Large intestine (tissue), 12 donors: ENCODE data around the gene LGSN. TPM values are rescaled to one million over a fixed set of nuclear protein-coding genes. Genes with fewer than 3 reads are reported as not detected.
"Not testable (repeated sequence)": the region's sequence is repeated elsewhere in the genome, so short reads cannot be mapped to it uniquely, and the experiment has no call there.

Experiments used
- DNase-seq, 2 donors: peaks; one replicate each; pipeline versions ENCODE4 v3.0.0 to v3.0.0-alpha.2; 2013
- H3K27ac ChIP-seq: one replicate; pipeline ENCODE4 v1.5.1; 2013; ENCODE audit warnings: low read length
- H3K27me3 ChIP-seq: 2 replicates; pipeline ENCODE4 v1.6.1; 2013; ENCODE audit warnings: low read length; ENCODE audit not compliant: control insufficient read depth, insufficient read depth
- H3K36me3 ChIP-seq: 2 replicates; pipeline ENCODE4 v1.6.1; 2013; ENCODE audit warnings: low read length; ENCODE audit not compliant: control insufficient read depth, insufficient read depth
- H3K4me1 ChIP-seq: one replicate; pipeline ENCODE4 v1.6.1; 2013; ENCODE audit warnings: low read length; ENCODE audit not compliant: control insufficient read depth, insufficient read depth
- H3K4me3 ChIP-seq: one replicate; pipeline ENCODE4 v1.5.1; 2013; ENCODE audit warnings: low read length
- H3K9me3 ChIP-seq: one replicate; pipeline ENCODE4 v1.6.1; 2013; ENCODE audit warnings: mild to moderate bottlenecking, low read depth, low read length, moderate library complexity; ENCODE audit not compliant: control insufficient read depth
- WGBS: methylation state at CpG from one replicate; pipeline ENCODE4 v1.1.5; 2013; ENCODE audit warnings: low lambda C conversion rate; ENCODE audit not compliant: insufficient coverage; 5-methylcytosine and 5-hydroxymethylcytosine counted together
- long read RNA-seq, 11 donors: transcript quantifications; one replicate each; lab custom pipeline, GENCODE V29; 2026
- polyA plus RNA-seq: library from polyadenylated mRNA; unstranded; fragments of 120-200 nt; gene quantifications from one replicate; pipeline ENCODE4 v1.2.1, GENCODE V29; 2013

LGSN gene, protein sequence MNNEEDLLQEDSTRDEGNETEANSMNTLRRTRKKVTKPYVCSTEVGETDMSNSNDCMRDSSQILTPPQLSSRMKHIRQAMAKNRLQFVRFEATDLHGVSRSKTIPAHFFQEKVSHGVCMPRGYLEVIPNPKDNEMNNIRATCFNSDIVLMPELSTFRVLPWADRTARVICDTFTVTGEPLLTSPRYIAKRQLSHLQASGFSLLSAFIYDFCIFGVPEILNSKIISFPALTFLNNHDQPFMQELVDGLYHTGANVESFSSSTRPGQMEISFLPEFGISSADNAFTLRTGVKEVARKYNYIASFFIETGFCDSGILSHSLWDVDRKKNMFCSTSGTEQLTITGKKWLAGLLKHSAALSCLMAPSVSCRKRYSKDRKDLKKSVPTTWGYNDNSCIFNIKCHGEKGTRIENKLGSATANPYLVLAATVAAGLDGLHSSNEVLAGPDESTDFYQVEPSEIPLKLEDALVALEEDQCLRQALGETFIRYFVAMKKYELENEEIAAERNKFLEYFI
- 0.04 TPM for polyA plus RNA-seq
- long read RNA-seq, donor 1 = 0 reads
- long read RNA-seq, donor 2 = 0 reads
- long read RNA-seq, donor 3 = 0 reads
- long read RNA-seq, donor 4 = 0 reads
- long read RNA-seq, donor 5, partial matches to known transcripts = 19 of 19 reads
- long read RNA-seq, donor 5, other reads (novel, unspliced or antisense) = 0 of 19 reads
- long read RNA-seq, donor 6 = 0 reads
- long read RNA-seq, donor 7 = 0 reads
- long read RNA-seq, donor 8 = 0 reads
- long read RNA-seq, donor 9 = 0 reads
- long read RNA-seq, donor 10 = 0 reads
- long read RNA-seq, donor 11 = 0 reads

- H3K27ac ChIP-seq = no peak within 1 kb of the TSS
- no peaks in the 10 kb centered on the region for H3K4me1 ChIP-seq
- no peaks in the 10 kb centered on the region for H3K9me3 ChIP-seq
- no peaks in the 10 kb centered on the region for H3K27me3 ChIP-seq
- no peaks in the 10 kb centered on the region for H3K36me3 ChIP-seq
- 75% methylated on average over 1 of the region's 4 CpGs for WGBS
- DNase-seq = no peak
- no peak within 1 kb of the TSS for H3K4me3 ChIP-seq
Measured at GRCh38 chr6:63319939-63320338, at the start of gene LGSN. LGSN (minus strand) TSS chr6:63319983; CDS start chr6:63319943, 40 bp downstream.

GRCh38 chr6:63368347-63368746 lies 48.6 kb upstream of the LGSN start:
- no peaks in the 10 kb centered on the region for H3K27me3 ChIP-seq
- DNase-seq = no peak
- no peaks in the 10 kb centered on the region for H3K36me3 ChIP-seq
- no peaks in the 10 kb centered on the region for H3K9me3 ChIP-seq
- H3K27ac ChIP-seq = no peak overlapping the region
- no peak overlapping the region for H3K4me3 ChIP-seq
- H3K4me1 ChIP-seq = no peaks in the 10 kb centered on the region
- 82% methylated on average over 3 of the region's 7 CpGs for WGBS

GRCh38 chr6:63362500-63363120 lies 42.8 kb upstream of the LGSN start:
- WGBS = no CpG with 5 or more reads among the region's 10 CpGs
- not testable (repeated sequence) for DNase-seq, H3K4me1 ChIP-seq, H3K36me3 ChIP-seq, H3K9me3 ChIP-seq, H3K27ac ChIP-seq, H3K27me3 ChIP-seq, H3K4me3 ChIP-seq

GRCh38 chr6:63357384-63357783 lies 37.6 kb upstream of the LGSN start:
- DNase-seq, H3K27me3 ChIP-seq, H3K27ac ChIP-seq, H3K4me1 ChIP-seq, H3K4me3 ChIP-seq, H3K36me3 ChIP-seq, H3K9me3 ChIP-seq: not testable (repeated sequence)
- no CpG with 5 or more reads among the region's 3 CpGs for WGBS

GRCh38 chr6:63355632-63356031 lies 35.8 kb upstream of the LGSN start:
- Histone ChIP-seq H3K4me3 (no peak overlapping the region), H3K36me3 (no peaks in the 10 kb centered on the region), H3K27ac (no peak overlapping the region), H3K27me3 (no peaks in the 10 kb centered on the region), H3K9me3 (no peaks in the 10 kb centered on the region), H3K4me1 (peaks cover 3% of the 10 kb centered on the region)
- 100% methylated on average over 1 of the region's 4 CpGs for WGBS
- DNase-seq = no peak

- H3K27ac ChIP-seq = no peak overlapping the region
- H3K4me3 ChIP-seq = no peak overlapping the region
- peaks cover 13% of the 10 kb centered on the region for H3K4me1 ChIP-seq
- no peaks in the 10 kb centered on the region for H3K27me3 ChIP-seq
- peak in 1 of 2 donors; percentile 60 for DNase-seq
- WGBS = no CpG with 5 or more reads among the region's 1 CpG
- H3K9me3 ChIP-seq = no peaks in the 10 kb centered on the region
- no peaks in the 10 kb centered on the region for H3K36me3 ChIP-seq
Measured at GRCh38 chr6:63353286-63353630, 33.5 kb upstream of the LGSN start.

GRCh38 chr6:63352544-63353285 lies 32.9 kb upstream of the LGSN start:
- no peak overlapping the region for H3K27ac ChIP-seq
- H3K4me3 ChIP-seq = no peak overlapping the region
- no peaks in the 10 kb centered on the region for H3K36me3 ChIP-seq
- H3K4me1 ChIP-seq = peaks cover 13% of the 10 kb centered on the region
- no peaks in the 10 kb centered on the region for H3K27me3 ChIP-seq
- DNase-seq = peak in 1 of 2 donors; percentile 16
- WGBS = no CpG with 5 or more reads among the region's 7 CpGs
- H3K9me3 ChIP-seq = no peaks in the 10 kb centered on the region

DNA sequence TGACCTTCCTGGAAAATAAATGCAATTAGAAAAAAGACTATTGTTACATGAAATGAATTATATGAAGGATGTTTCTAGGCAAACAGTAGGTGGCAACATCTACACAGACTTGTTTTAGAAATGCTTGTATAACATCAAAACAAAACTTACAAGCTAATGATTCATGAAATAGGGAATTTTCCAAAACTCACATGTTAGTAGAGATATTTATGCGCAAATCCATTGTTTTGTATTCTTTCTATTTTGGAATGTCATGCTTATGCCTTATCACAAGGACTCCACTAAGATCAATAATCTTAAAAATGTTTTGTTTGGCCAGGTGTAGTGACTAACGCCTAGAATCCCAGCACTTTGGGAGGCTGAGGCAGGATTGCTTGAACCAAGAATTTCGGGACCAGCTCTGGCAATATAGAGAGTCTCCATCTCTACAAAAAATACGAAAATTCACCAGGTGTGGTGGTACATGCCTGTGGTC lies 32.3 kb upstream of the LGSN start:
- Histone ChIP-seq H3K27ac (no peak overlapping the region), H3K9me3 (no peaks in the 10 kb centered on the region), H3K4me1 (peaks cover 13% of the 10 kb centered on the region), H3K27me3 (no peaks in the 10 kb centered on the region), H3K4me3 (no peak overlapping the region), H3K36me3 (no peaks in the 10 kb centered on the region)
- WGBS = no CpG with 5 or more reads among the region's 4 CpGs
- peak in 1 of 2 donors; percentile 40 for DNase-seq

GRCh38 chr6:63349401-63349800 lies 29.6 kb upstream of the LGSN start:
- Histone ChIP-seq H3K36me3 (no peaks in the 10 kb centered on the region), H3K4me3 (no peak overlapping the region), H3K27ac (peak overlapping the region; percentile 68), H3K9me3 (no peaks in the 10 kb centered on the region), H3K4me1 (peaks cover 13% of the 10 kb centered on the region), H3K27me3 (no peaks in the 10 kb centered on the region)
- WGBS = no CpG with 5 or more reads among the region's 3 CpGs
- peak; percentile 19 to 42 for DNase-seq

- no peaks in the 10 kb centered on the region for H3K36me3 ChIP-seq
- 30% methylated on average over 2 of the region's 3 CpGs for WGBS
- H3K9me3 ChIP-seq = no peaks in the 10 kb centered on the region
- H3K4me1 ChIP-seq = peaks cover 13% of the 10 kb centered on the region
- H3K27me3 ChIP-seq = no peaks in the 10 kb centered on the region
- peak overlapping the region; percentile 68 for H3K27ac ChIP-seq
- H3K4me3 ChIP-seq = no peak overlapping the region
- peak; percentile 16 to 57 for DNase-seq
Measured at GRCh38 chr6:63348836-63349235, 29.1 kb upstream of the LGSN start.
